Heart right ventricle (tissue), 16 donors: ENCODE measurements around the gene POLR2H. TPM values are rescaled to one million over a fixed set of nuclear protein-coding genes. Genes with fewer than 3 reads are reported as not detected.

ENCODE experiments used
- ATAC-seq, 8 donors: fragments of 200-7000 bp; cut with Tn5 transposase; one replicate each; pipeline ENCODE4 v1.9.1; 2020; ENCODE audit warnings: mild to moderate bottlenecking in 8 of 8, moderate library complexity in 8 of 8, moderate number of reproducible peaks in 1 of 8
- DNase-seq, 2 donors: peaks; one replicate each; pipeline ENCODE4 v3.0.0-alpha.2; 2020
- H3K27ac ChIP-seq, 10 donors: fragments of 200-600 bp; sonication (generic) in 2 of 10; one replicate each; pipeline versions ENCODE4 v1.5.0 to v1.8.0; 2020 to 2022; ENCODE audit warnings: mild to moderate bottlenecking in 3 of 10
- H3K27me3 ChIP-seq, 7 donors: fragments of 200-600 bp; one replicate each; pipeline ENCODE4 v1.8.0; 2021 to 2022; ENCODE audit warnings: mild to moderate bottlenecking in 2 of 7
- H3K36me3 ChIP-seq, 9 donors: fragments of 200-600 bp; sonication (generic) in 1 of 9; one replicate each; pipeline versions ENCODE4 v1.5.0 to v1.8.0; 2020 to 2022; ENCODE audit warnings: mild to moderate bottlenecking in 2 of 9
- H3K4me1 ChIP-seq, 9 donors: fragments of 200-600 bp; sonication (generic) in 1 of 9; one replicate each; pipeline versions ENCODE4 v1.5.0 to v1.8.0; 2020 to 2022; ENCODE audit warnings: mild to moderate bottlenecking in 4 of 9
- H3K4me3 ChIP-seq, 10 donors: fragments of 200-600 bp; sonication (generic) in 2 of 10; one replicate each; pipeline versions ENCODE4 v1.5.0 to v1.8.0; 2020 to 2022; ENCODE audit warnings: mild to moderate bottlenecking in 7 of 10, moderate library complexity in 2 of 10
- H3K9me3 ChIP-seq, 11 donors: fragments of 200-600 bp in 10 of 11; sonication (generic) in 2 of 11; one replicate each; pipeline versions ENCODE4 v1.5.0 to v1.8.0; 2013 to 2022; ENCODE audit warnings: mild to moderate bottlenecking in 2 of 11, control low read depth in 1 of 11, moderate library complexity in 1 of 11
- CTCF ChIP-seq, 9 donors: fragments of 200-600 bp; sonication (generic) in 2 of 9; IDR thresholded peaks; one replicate each; pipeline versions ENCODE4 v1.5.0 to v1.8.0; 2021 to 2022; ENCODE audit warnings: antibody characterized with exemption in 9 of 9, mild to moderate bottlenecking in 5 of 9, moderate library complexity in 1 of 9
- WGBS, 2 donors: extraction: QIAGEN DNeasy Blood & Tissue Kit; methylation state at CpG; one replicate each; pipeline ENCODE4 v1.1.7; 2013; ENCODE audit warnings: inconsistent platforms in 1 of 2; 5-methylcytosine and 5-hydroxymethylcytosine counted together
- intact Hi-C, 10 donors: fragments of 100-400 bp; cut with DNase I; formaldehyde crosslinking; loops; one replicate each; pipeline versions ENCODE4 v1.11.1 to v1.14.2; 2022
- polyA plus RNA-seq, 2 donors: library from polyadenylated mRNA; stranded (reverse); fragments of 200-250 nt; gene quantifications; one replicate each; pipeline ENCODE4 v1.2.3, GENCODE V29; 2013
- total RNA-seq, 10 donors: library from RNA; stranded (reverse); fragmentation: NEBNext Ultra II Directional in 3 of 10; extraction: Animal tissue kit (Norgen Biotek cat#: 25700) in 3 of 10; gene quantifications; one replicate each; pipeline versions ENCODE4 v1.2.1 to v1.2.4, GENCODE V29; 2021 to 2023
- donor health status: Arrhythmogenic right ventricular cardiomyopathy.
- donor health status: ischemic (EF 13 %, LVEDD 7.1; RV severe dilation, severe dysfunction).
- donor health status: healthy with polysubstance abuse.
- donor health status: DM: no; HTN: yes; CAD: no.
- donor health status: DM: no; HTN: no; CAD: no.
- donor health status: ischemic (EF 25% LVEDD 6.9; RV normal size, moderate dysfunction).
- donor health status: ischemic (EF 25% LVEDD 5.7; RV mildly dilated, moderate dysfunction).
- donor health status: healthy.
- donor health status: DM: yes; HTN: yes; CAD: no.
- donor health status: Ischemic cardiomyopathy.
- donor health status: ischemic (EF 35%, LVEDD 5.7; RV mildly dilated, moderate dysfunction).
- donor health status: nonischemic (EF 11% LVEDD 7.7; RV severe dilation, severe dysfunction).
- donor health status: DM: yes; HTN: yes; CAD: no.
- donor health status: PGD.
- donor health status: ischemic (EF 29% LVEDD 5.4; RV normal size, mild dysfunction).
- donor health status: nonischemic (EF 23%, LVEDD 6.1; RV moderate dilation, normal function).

The POLR2H gene
- total and polyA plus RNA-seq, 12 donors, result 17.4 to 63.7 (median 24.5) TPM

- H3K4me1 ChIP-seq, result peaks cover 0 to 17% (median 8%) of the 10 kb centered on the region in 9 donors
- no peaks in the 10 kb centered on the region for H3K9me3 ChIP-seq
- no peaks in the 10 kb centered on the region for H3K27me3 ChIP-seq
- intact Hi-C loops, result loop anchor here in 1 of 10 donors (5.0 kb wide), 1 partner anchor 34 kb away; the partner anchor contains the start of gene EIF4G1
- H3K27ac ChIP-seq, result peak overlapping the region in 1 of 10 donors; percentile 36
- DNase-seq (no peak), ATAC-seq (peak in 1 of 8 donors; percentile 4)
- WGBS, 2 donors, result 90% methylated on average over 20 of the region's 20 CpGs
- H3K4me3 ChIP-seq, result no peak overlapping the region
- TF ChIP-seq CTCF (IDR thresholded peaks at IDR 0.05), result no peak
- peaks cover 0 to 47% (median 33%) of the 10 kb centered on the region in 9 donors for H3K36me3 ChIP-seq
Observed at GRCh38 chr3:184346480-184347190, 14.9 kb upstream of the POLR2H start.

- Histone ChIP-seq H3K36me3 (peaks cover 0 to 43% (median 24%) of the 10 kb centered on the region in 9 donors), H3K27me3 (no peaks in the 10 kb centered on the region), H3K4me1 (peaks cover 0 to 17% (median 8%) of the 10 kb centered on the region in 9 donors), H3K27ac (no peak overlapping the region), H3K9me3 (no peaks in the 10 kb centered on the region), H3K4me3 (no peak overlapping the region)
- no peak for TF ChIP-seq CTCF (IDR thresholded peaks at IDR 0.05)
- WGBS, 2 donors, result 79 to 81% methylated on average over 12 of the region's 12 CpGs
- intact Hi-C loops, result loop anchor here in 1 of 10 donors (5.0 kb wide), 1 partner anchor 35 kb away; the partner anchor contains the start of gene EIF4G1
- DNase-seq, result no peak
- no peak for ATAC-seq
Observed at GRCh38 chr3:184347321-184348056, 14.0 kb upstream of the POLR2H start.

DNA sequence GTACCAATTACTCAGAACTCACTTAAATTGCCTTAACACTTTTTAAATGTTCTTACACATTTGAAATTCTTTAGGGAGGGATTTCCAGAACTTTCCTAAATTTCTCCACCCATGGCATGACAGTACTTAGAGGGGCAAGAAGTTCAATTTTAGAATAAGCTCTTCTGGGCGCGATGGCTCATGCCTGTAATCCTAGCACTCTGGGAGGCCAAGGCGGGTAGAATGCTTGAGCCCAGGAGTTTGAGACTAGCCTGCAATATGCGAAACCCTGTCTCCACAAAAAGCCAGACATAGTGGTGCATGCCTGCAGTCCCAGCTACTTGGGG is 13.5 kb upstream of the POLR2H start:
- 89 to 92% methylated on average over 4 of the region's 4 CpGs for WGBS, 2 donors
- intact Hi-C loops, result loop anchor here in 1 of 10 donors (5.0 kb wide), 1 partner anchor 36 kb away; the partner anchor contains the start of gene EIF4G1
- H3K36me3 ChIP-seq, result peaks cover 0 to 41% (median 19%) of the 10 kb centered on the region in 9 donors
- peaks cover 0 to 17% (median 8%) of the 10 kb centered on the region in 9 donors for H3K4me1 ChIP-seq
- H3K4me3 ChIP-seq, result no peak overlapping the region
- H3K27ac ChIP-seq, result no peak overlapping the region
- H3K27me3 ChIP-seq, result no peaks in the 10 kb centered on the region
- no peak for DNase-seq
- no peak for TF ChIP-seq CTCF (IDR thresholded peaks at IDR 0.05)
- ATAC-seq, result no peak
- H3K9me3 ChIP-seq, result no peaks in the 10 kb centered on the region
